ENCODE measurements around the gene ORC2.
"Not testable (repeated sequence)": the region's sequence is repeated elsewhere in the genome, so short reads cannot be mapped to it uniquely, and the experiment has no call there.

DNA sequence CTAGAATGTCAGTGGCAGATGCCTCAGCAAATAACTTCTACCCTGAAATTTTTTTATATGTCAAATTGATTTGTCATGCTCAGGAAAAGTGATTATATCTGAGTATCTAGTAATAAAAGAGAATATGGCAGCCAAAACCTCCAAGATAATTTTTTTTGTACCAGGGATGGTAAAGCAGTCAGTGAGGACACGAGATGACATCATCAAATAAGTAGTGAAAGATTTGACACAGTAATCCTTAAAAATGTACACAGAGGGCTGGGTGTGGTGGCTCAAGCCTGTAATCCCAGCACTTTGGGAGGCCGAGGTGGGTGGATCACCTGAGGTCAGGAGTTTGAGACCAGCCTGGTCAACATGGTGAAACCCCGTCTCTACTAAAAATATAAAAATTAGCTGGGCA is 6.6 kb upstream of the ORC2 start:
- TF ChIP-seq, protein P1, sequence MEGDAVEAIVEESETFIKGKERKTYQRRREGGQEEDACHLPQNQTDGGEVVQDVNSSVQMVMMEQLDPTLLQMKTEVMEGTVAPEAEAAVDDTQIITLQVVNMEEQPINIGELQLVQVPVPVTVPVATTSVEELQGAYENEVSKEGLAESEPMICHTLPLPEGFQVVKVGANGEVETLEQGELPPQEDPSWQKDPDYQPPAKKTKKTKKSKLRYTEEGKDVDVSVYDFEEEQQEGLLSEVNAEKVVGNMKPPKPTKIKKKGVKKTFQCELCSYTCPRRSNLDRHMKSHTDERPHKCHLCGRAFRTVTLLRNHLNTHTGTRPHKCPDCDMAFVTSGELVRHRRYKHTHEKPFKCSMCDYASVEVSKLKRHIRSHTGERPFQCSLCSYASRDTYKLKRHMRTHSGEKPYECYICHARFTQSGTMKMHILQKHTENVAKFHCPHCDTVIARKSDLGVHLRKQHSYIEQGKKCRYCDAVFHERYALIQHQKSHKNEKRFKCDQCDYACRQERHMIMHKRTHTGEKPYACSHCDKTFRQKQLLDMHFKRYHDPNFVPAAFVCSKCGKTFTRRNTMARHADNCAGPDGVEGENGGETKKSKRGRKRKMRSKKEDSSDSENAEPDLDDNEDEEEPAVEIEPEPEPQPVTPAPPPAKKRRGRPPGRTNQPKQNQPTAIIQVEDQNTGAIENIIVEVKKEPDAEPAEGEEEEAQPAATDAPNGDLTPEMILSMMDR (IDR thresholded peaks at IDR 0.05; ENCODE audit: low read depth, low read length) = not testable (repeated sequence)
- not testable (repeated sequence) for TF ChIP-seq EZH2phosphoT487 (IDR thresholded peaks at IDR 0.05; ENCODE audit: low read depth)
